H1 (cell line): ENCODE measurements around the gene NDUFA6. TPM values are rescaled to one million over a fixed set of nuclear protein-coding genes. Genes with fewer than 3 reads are reported as not detected.

ENCODE experiments used
- CTCF ChIA-PET: fragments of 300-600 bp; sonication (Branson Sonifier 250); formaldehyde crosslinking; loops from one replicate; lab custom pipeline; 2021; ENCODE audit not compliant: partially characterized antibody; lab: Charles Lee
- POLR2A ChIA-PET: fragments of 300-600 bp; sonication (Branson Sonifier 250); formaldehyde crosslinking; loops from one replicate; lab custom pipeline; 2021; ENCODE audit warnings: inconsistent platforms; ENCODE audit not compliant: partially characterized antibody; lab: Charles Lee
- DNase-seq, 2 experiments: peaks; one replicate each; pipeline versions ENCODE4 v3.0.0 to v3.0.0-alpha.2; 2010 to 2022; ENCODE audit warnings: low spot score in 2 of 2, low read depth in 1 of 2, mixed read lengths in 1 of 2
- FAIRE-seq: peaks from 2 replicates; lab custom pipeline; 2011; peaks lifted over from hg19 to GRCh38; lab: Jason Lieb, UNC
- H2AFZ ChIP-seq: 2 replicates; pipeline ENCODE4 v1.8.1; 2012; ENCODE audit warnings: low read length, inconsistent platforms
- H2AK5ac ChIP-seq: 2 replicates; pipeline ENCODE4 v1.6.1; 2013; ENCODE audit warnings: low read depth, low read length
- H2BK120ac ChIP-seq: replicated peaks from 2 replicates; pipeline ENCODE3; 2013; ENCODE audit warnings: low read depth, low read length, inconsistent platforms
- H2BK12ac ChIP-seq: 2 replicates; pipeline ENCODE4 v1.6.1; 2013; ENCODE audit warnings: low read depth, low read length
- H2BK15ac ChIP-seq: 2 replicates; pipeline ENCODE4 v1.6.1; 2013; ENCODE audit warnings: low read length
- H2BK20ac ChIP-seq: 2 replicates; pipeline ENCODE4 v1.6.1; 2013; ENCODE audit warnings: low read length
- H2BK5ac ChIP-seq: 2 replicates; pipeline ENCODE4 v1.6.1; 2013; ENCODE audit warnings: low read depth, low read length
- H3K14ac ChIP-seq: 2 replicates; pipeline ENCODE4 v1.6.1; 2013; ENCODE audit warnings: inconsistent platforms; ENCODE audit not compliant: insufficient read length
- H3K18ac ChIP-seq: 2 replicates; pipeline ENCODE4 v1.6.1; 2013; ENCODE audit warnings: low read length; ENCODE audit errors: extremely low read depth
- H3K23ac ChIP-seq: 2 replicates; pipeline ENCODE4 v1.6.1; 2013; ENCODE audit warnings: inconsistent platforms; ENCODE audit not compliant: insufficient read length
- H3K23me2 ChIP-seq: 2 replicates; pipeline ENCODE4 v1.6.1; 2013; ENCODE audit warnings: low read depth, low read length
- H3K27ac ChIP-seq: 2 replicates; pipeline ENCODE4 v1.6.1; 2011; ENCODE audit warnings: low read depth, low read length, inconsistent platforms
- H3K27me3 ChIP-seq, 4 experiments: replicated peaks in 1 of 4; 1 replicate in 1 of 4; 2 replicates in 3 of 4; pipeline versions ENCODE4 v1.6.1 to v1.8.1; 2011 to 2013; ENCODE audit warnings: low read length in 3 of 4, mild to moderate bottlenecking in 3 of 4, inconsistent platforms in 2 of 4, mixed read lengths in 2 of 4, moderate library complexity in 1 of 4; ENCODE audit not compliant: control insufficient read depth in 3 of 4, insufficient read depth in 3 of 4; ENCODE audit errors: extremely low read depth in 1 of 4
- H3K36me3 ChIP-seq, 4 experiments: 2 replicates each; pipeline versions ENCODE4 v1.6.1 to v1.8.1; 2011 to 2013; ENCODE audit warnings: mild to moderate bottlenecking in 4 of 4, low read length in 3 of 4, moderate library complexity in 2 of 4, control low read depth in 1 of 4, inconsistent platforms in 1 of 4; ENCODE audit not compliant: insufficient read depth in 4 of 4, control insufficient read depth in 2 of 4
- H3K4ac ChIP-seq: replicated peaks from 2 replicates; pipeline ENCODE3; 2013; ENCODE audit warnings: low read length, low read depth, mixed read lengths, inconsistent platforms; ENCODE audit not compliant: insufficient read length
- H3K4me1 ChIP-seq, 4 experiments: replicated peaks in 1 of 4; 1 replicate in 1 of 4; 2 replicates in 3 of 4; pipeline versions ENCODE4 v1.6.1 to v1.8.1; 2011 to 2013; ENCODE audit warnings: low read length in 3 of 4, inconsistent platforms in 2 of 4, mixed read lengths in 1 of 4; ENCODE audit not compliant: insufficient read depth in 4 of 4, control insufficient read depth in 3 of 4
- H3K4me2 ChIP-seq, 2 experiments: 2 replicates each; pipeline versions ENCODE4 v1.6.1 to v1.8.1; 2011 to 2013; ENCODE audit warnings: low read depth in 2 of 2, low read length in 2 of 2, control low read depth in 1 of 2, inconsistent platforms in 1 of 2, mild to moderate bottlenecking in 1 of 2; ENCODE audit not compliant: insufficient read depth in 1 of 2
- H3K4me3 ChIP-seq, 4 experiments: fragments of 200-600, 300-600 bp in 1 of 4; sonication (generic), shearing (Covaris generic), sonication (Bioruptor Twin) in 1 of 4; 2 replicates each; pipeline versions ENCODE4 v1.5.1 to v1.8.1; 2011 to 2016; ENCODE audit warnings: low read length in 4 of 4, low read depth in 3 of 4, control low read depth in 2 of 4, inconsistent platforms in 2 of 4, mild to moderate bottlenecking in 2 of 4, mixed read lengths in 1 of 4, moderate library complexity in 1 of 4; ENCODE audit not compliant: insufficient read depth in 2 of 4; ENCODE audit errors: extremely low read depth in 1 of 4
- H3K56ac ChIP-seq: replicated peaks from 2 replicates; pipeline ENCODE3; 2013; ENCODE audit warnings: low read depth, mild to moderate bottlenecking, mixed read lengths, low read length, inconsistent platforms; ENCODE audit not compliant: insufficient read length
- H3K79me1 ChIP-seq: 2 replicates; pipeline ENCODE4 v1.6.1; 2013; ENCODE audit warnings: low read depth, low read length, control low read depth
- H3K79me2 ChIP-seq, 2 experiments: 2 replicates each; pipeline versions ENCODE4 v1.6.1 to v1.8.1; 2012 to 2013; ENCODE audit warnings: low read length in 2 of 2, mild to moderate bottlenecking in 2 of 2, inconsistent platforms in 1 of 2; ENCODE audit not compliant: insufficient read depth in 2 of 2, control insufficient read depth in 1 of 2
- H3K9ac ChIP-seq, 4 experiments: replicated peaks in 1 of 4; 1 replicate in 1 of 4; 2 replicates in 3 of 4; pipeline versions ENCODE4 v1.6.1 to v1.8.1; 2011 to 2013; ENCODE audit warnings: low read depth in 3 of 4, low read length in 3 of 4, control low read depth in 2 of 4, mild to moderate bottlenecking in 2 of 4, moderate library complexity in 2 of 4, inconsistent platforms in 1 of 4; ENCODE audit errors: extremely low read depth in 1 of 4
- H3K9me3 ChIP-seq, 2 experiments: 2 replicates each; pipeline versions ENCODE4 v1.6.1 to v1.8.1; 2012 to 2013; ENCODE audit warnings: mild to moderate bottlenecking in 2 of 2, moderate library complexity in 2 of 2, control low read depth in 1 of 2, inconsistent platforms in 1 of 2, low read depth in 1 of 2, low read length in 1 of 2, mixed read lengths in 1 of 2; ENCODE audit not compliant: insufficient read depth in 2 of 2
- H4K20me1 ChIP-seq, 2 experiments: replicated peaks in 1 of 2; 2 replicates each; pipeline versions ENCODE3 to v1.8.1; 2011 to 2013; ENCODE audit warnings: inconsistent platforms in 2 of 2, low read length in 2 of 2, mild to moderate bottlenecking in 1 of 2; ENCODE audit not compliant: insufficient read depth in 2 of 2, control insufficient read depth in 1 of 2
- H4K5ac ChIP-seq: 2 replicates; pipeline ENCODE4 v1.6.1; 2013; ENCODE audit warnings: low read length, low read depth, mixed read lengths, inconsistent platforms; ENCODE audit not compliant: insufficient read length
- H4K8ac ChIP-seq: 2 replicates; pipeline ENCODE4 v1.8.0; 2013; ENCODE audit warnings: mild to moderate bottlenecking, moderate library complexity, low read length, inconsistent platforms; ENCODE audit not compliant: insufficient read depth; ENCODE audit errors: extremely low read depth
- H4K91ac ChIP-seq: replicated peaks from 2 replicates; pipeline ENCODE3; 2013; ENCODE audit warnings: low read length, mixed read lengths, inconsistent platforms; ENCODE audit not compliant: insufficient read length
- CTBP2 ChIP-seq: IDR thresholded peaks from 2 replicates; pipeline ENCODE4 v1.7.0; 2011; ENCODE audit warnings: borderline replicate concordance, mild to moderate bottlenecking, moderate library complexity, mixed read lengths, low read length; ENCODE audit not compliant: insufficient read depth, insufficient read length
- EP300 ChIP-seq, 2 experiments: IDR thresholded peaks; 1 replicate in 1 of 2; 2 replicates in 1 of 2; pipeline ENCODE4 v1.6.1; 2011 to 2012; ENCODE audit warnings: low read depth in 2 of 2, low read length in 2 of 2, mild to moderate bottlenecking in 2 of 2, borderline replicate concordance in 1 of 2, inconsistent platforms in 1 of 2, moderate library complexity in 1 of 2
- HDAC6 ChIP-seq: IDR thresholded peaks from one replicate; pipeline ENCODE4 v1.7.1; 2012; ENCODE audit warnings: low read depth, mild to moderate bottlenecking, inconsistent platforms, low read length, moderate library complexity
- JUND ChIP-seq: IDR thresholded peaks from 2 replicates; pipeline ENCODE4 v1.6.1; 2011; ENCODE audit warnings: mild to moderate bottlenecking, improper control_type of control experiment, low read length
- PHF8 ChIP-seq: fragments of 200-600 bp; sonication (generic); conservative IDR thresholded peaks from 2 replicates; pipeline ENCODE4 v1.7.1; 2012; ENCODE audit warnings: low read depth, mild to moderate bottlenecking, inconsistent platforms, low read length, moderate library complexity
- RAD21 ChIP-seq, 2 experiments: IDR thresholded peaks in 1 of 2; conservative IDR thresholded peaks in 1 of 2; 2 replicates each; pipeline ENCODE4 v1.6.1; 2011; ENCODE audit warnings: low read depth in 2 of 2, low read length in 2 of 2, improper control_type of control experiment in 1 of 2, inconsistent platforms in 1 of 2, mild to moderate bottlenecking in 1 of 2, moderate library complexity in 1 of 2
- TAF1 ChIP-seq: IDR thresholded peaks from 2 replicates; pipeline ENCODE4 v1.6.1; 2011; ENCODE audit warnings: mild to moderate bottlenecking, low read depth, low read length
- WGBS, 2 experiments: shearing (Covaris generic) in 1 of 2; methylation state at CpG; one replicate each; pipeline versions ENCODE4 v1.1.6 to v1.1.7; 2013 to 2015; ENCODE audit warnings: low lambda C conversion rate in 2 of 2, mixed read lengths in 2 of 2, inconsistent platforms in 1 of 2, low coverage in 1 of 2, missing lambda C conversion rate in 1 of 2; ENCODE audit not compliant: insufficient replicate concordance in 2 of 2, insufficient coverage in 1 of 2, insufficient read length in 1 of 2; ENCODE audit errors: extremely low coverage in 1 of 2, missing lambda C conversion rate in 1 of 2; 5-methylcytosine and 5-hydroxymethylcytosine counted together
- polyA plus RNA-seq, 7 experiments: library from polyadenylated mRNA; depleted of rRNA in 3 of 7; stranded (reverse) in 5 of 7; unstranded in 2 of 7; fragments of >200 nt in 5 of 7; fragments of 200-250 nt in 2 of 7; gene quantifications; 1 replicate in 5 of 7; 2 replicates in 1 of 7; 4 replicates in 1 of 7; pipeline versions ENCODE4 v1.2.1 to v1.2.3, GENCODE V29; 2011 to 2013; ENCODE audit warnings: missing spikeins in 2 of 7, mixed read lengths in 2 of 7
- total RNA-seq: library from RNA; stranded (reverse); fragmentation: NEBNext Ultra II Directional; extraction: Animal tissue kit (Norgen Biotek cat#: 25700); gene quantifications from 2 replicates; pipeline ENCODE4 v1.2.1, GENCODE V29; 2021
- TF ChIP-seq, protein P1 (sequence below): IDR thresholded peaks from 2 replicates; pipeline ENCODE4 v1.6.1; 2011; ENCODE audit warnings: low read depth, mild to moderate bottlenecking, low read length; ENCODE audit not compliant: insufficient read depth
- TF ChIP-seq, protein P2 (sequence below), 3 experiments: IDR thresholded peaks; 1 replicate in 2 of 3; 2 replicates in 1 of 3; pipeline versions ENCODE4 v1.5.1 to v1.6.1; 2011; ENCODE audit warnings: low read length in 3 of 3, mild to moderate bottlenecking in 3 of 3, inconsistent platforms in 2 of 3, low read depth in 1 of 3, moderate library complexity in 1 of 3; ENCODE audit not compliant: insufficient read depth in 1 of 3; ENCODE audit errors: control extremely low read depth in 1 of 3

Gene NDUFA6
- total and polyA plus RNA-seq, 2 of the 8 experiments (the other 6 are each of a cell fraction or from before 2014, with no cell fraction given), result 76.2 to 105 TPM

DNA sequence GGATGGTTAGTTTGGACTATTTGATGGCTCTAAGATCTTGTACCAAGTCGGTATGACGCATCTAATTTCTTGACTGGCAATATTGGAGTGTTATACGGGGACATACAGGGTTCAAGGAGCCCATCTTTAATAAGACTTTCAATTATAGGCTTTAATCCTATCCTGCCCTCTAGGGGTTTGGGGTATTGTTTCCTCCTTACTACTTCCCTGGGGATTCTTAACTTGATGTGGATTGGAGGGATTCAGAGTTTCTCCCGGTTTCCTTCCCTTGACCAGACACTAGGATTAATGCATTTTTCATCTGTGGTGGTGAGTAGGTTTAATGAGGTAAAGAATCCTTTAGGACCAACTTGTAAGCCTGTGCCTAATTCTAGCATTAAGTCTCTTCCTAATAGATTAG lies 21.2 kb upstream of the NDUFA6 start:
- H4K20me1 ChIP-seq, result no peaks in the 10 kb centered on the region
- no peak overlapping the region for H2AK5ac ChIP-seq
- no peak overlapping the region for H2BK12ac ChIP-seq
- no peak overlapping the region for H4K8ac ChIP-seq
- CTCF ChIA-PET, result interaction anchor here (0.6 to 7.3 kb wide), 16 partner anchors 10 to 1215 kb away, joined by 3 to 116 read pairs (median 6); partner anchors contain the start of genes NDUFA6, SEPTIN3 and SMIM45
- no peaks in the 10 kb centered on the region for H3K79me1 ChIP-seq
- peaks cover 0 to 3% (median 1%) of the 10 kb centered on the region in 4 experiments; a peak in 3 of 7 replicates for H3K4me1 ChIP-seq
- no peak overlapping the region for H3K18ac ChIP-seq
- H3K14ac ChIP-seq, result no peak overlapping the region
- no peak overlapping the region for H3K4me2 ChIP-seq
- no peak overlapping the region for H2BK120ac ChIP-seq
- WGBS, 2 experiments, result 69% methylated on average over 4 of the region's 4 CpGs; no CpG with 5 or more reads in 1 of the 2 experiments
- no peaks in the 10 kb centered on the region for H3K23me2 ChIP-seq
- POLR2A ChIA-PET, result interaction anchor here (1.9 kb wide), 1 partner anchor 22 kb away, joined by 7 read pairs; the partner anchor contains the start of gene NDUFA6
- no peaks in the 10 kb centered on the region for H3K36me3 ChIP-seq
- no peak overlapping the region for H2AFZ ChIP-seq
- no peak overlapping the region for H3K4me3 ChIP-seq
- H2BK20ac ChIP-seq, result no peak overlapping the region
- no peak for FAIRE-seq
- H3K23ac ChIP-seq, result no peak overlapping the region
- H3K9ac ChIP-seq, result no peak overlapping the region
- H4K91ac ChIP-seq, result no peak overlapping the region
- peaks cover 0 to 5% (median 2%) of the 10 kb centered on the region in 4 experiments; a peak in 4 of 7 replicates for H3K27me3 ChIP-seq
- no peak overlapping the region for H3K56ac ChIP-seq
- H2BK15ac ChIP-seq, result no peak overlapping the region
- no peak for DNase-seq
- TF ChIP-seq HDAC6 (no peak), EP300 (IDR thresholded peaks at IDR 0.05; ENCODE audit: borderline replicate concordance in 1 of 2, low read depth in 2 of 2, low read length in 2 of 2) (no peak), RAD21 (IDR thresholded peaks at IDR 0.05 in 1 of 2, conservative IDR thresholded peaks at IDR 0.05 in 1 of 2; ENCODE audit: low read depth in 2 of 2, low read length in 2 of 2) (peak; percentile 40 to 52), TAF1 (no peak), JUND (no peak), PHF8 (no peak), CTBP2 (no peak)
- TF ChIP-seq, protein P1, sequence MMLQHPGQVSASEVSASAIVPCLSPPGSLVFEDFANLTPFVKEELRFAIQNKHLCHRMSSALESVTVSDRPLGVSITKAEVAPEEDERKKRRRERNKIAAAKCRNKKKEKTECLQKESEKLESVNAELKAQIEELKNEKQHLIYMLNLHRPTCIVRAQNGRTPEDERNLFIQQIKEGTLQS, result no peak
- TF ChIP-seq, protein P2, sequence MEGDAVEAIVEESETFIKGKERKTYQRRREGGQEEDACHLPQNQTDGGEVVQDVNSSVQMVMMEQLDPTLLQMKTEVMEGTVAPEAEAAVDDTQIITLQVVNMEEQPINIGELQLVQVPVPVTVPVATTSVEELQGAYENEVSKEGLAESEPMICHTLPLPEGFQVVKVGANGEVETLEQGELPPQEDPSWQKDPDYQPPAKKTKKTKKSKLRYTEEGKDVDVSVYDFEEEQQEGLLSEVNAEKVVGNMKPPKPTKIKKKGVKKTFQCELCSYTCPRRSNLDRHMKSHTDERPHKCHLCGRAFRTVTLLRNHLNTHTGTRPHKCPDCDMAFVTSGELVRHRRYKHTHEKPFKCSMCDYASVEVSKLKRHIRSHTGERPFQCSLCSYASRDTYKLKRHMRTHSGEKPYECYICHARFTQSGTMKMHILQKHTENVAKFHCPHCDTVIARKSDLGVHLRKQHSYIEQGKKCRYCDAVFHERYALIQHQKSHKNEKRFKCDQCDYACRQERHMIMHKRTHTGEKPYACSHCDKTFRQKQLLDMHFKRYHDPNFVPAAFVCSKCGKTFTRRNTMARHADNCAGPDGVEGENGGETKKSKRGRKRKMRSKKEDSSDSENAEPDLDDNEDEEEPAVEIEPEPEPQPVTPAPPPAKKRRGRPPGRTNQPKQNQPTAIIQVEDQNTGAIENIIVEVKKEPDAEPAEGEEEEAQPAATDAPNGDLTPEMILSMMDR (IDR thresholded peaks at IDR 0.05; ENCODE audit: control extremely low read depth in 1 of 3, insufficient read depth in 1 of 3, low read depth in 1 of 3, low read length in 3 of 3), result peak in 1 of 3 experiments; percentile 27; a peak in 2 of 4 replicates
- no peak overlapping the region for H3K27ac ChIP-seq
- no peak overlapping the region for H4K5ac ChIP-seq
- no peak overlapping the region for H3K4ac ChIP-seq
- H3K9me3 ChIP-seq, result no peaks in the 10 kb centered on the region
- H3K79me2 ChIP-seq, result no peaks in the 10 kb centered on the region
- H2BK5ac ChIP-seq, result no peak overlapping the region
